ENCODE results near the gene EZR. TPM values are rescaled to one million over a fixed set of nuclear protein-coding genes. Genes with fewer than 3 reads are reported as not detected.

The EZR gene
- total RNA-seq, 1 experiment from 2014 or later, result 1,402 TPM

GRCh38 chr6:158853072-158853879 lies 34.1 kb upstream of the EZR start (continued):
- TF ChIP-seq CBX3 (IDR thresholded peaks at IDR 0.05; ENCODE audit: low read depth), result no peak

GRCh38 chr6:158852312-158853071 lies 33.3 kb upstream of the EZR start:
- CTCF ChIA-PET, result interaction anchor here (1.8 kb wide), 1 partner anchor 134 kb away, joined by 3 read pairs; no protein-coding TSS in a partner anchor

GRCh38 chr6:158850807-158851115 lies 31.6 kb upstream of the EZR start:
- TF ChIP-seq FOSL1 (IDR thresholded peaks at IDR 0.05; ENCODE audit: low read depth), result no peak
- no peak for TF ChIP-seq CEBPB (IDR thresholded peaks at IDR 0.05; ENCODE audit: low read depth)
- ATAC-seq (no peak), DNase-seq (ENCODE audit: low read depth, low spot score) (no peak)
- Histone ChIP-seq H3K4me3 (replicated peaks in 1 of 2; ENCODE audit: low read depth in 1 of 2, low read length in 2 of 2) (peak overlapping the region in 1 of 2 experiments; percentile 44; a peak in 2 of 4 replicates), H3K27ac (ENCODE audit: low read depth, low read length) (peak overlapping the region; percentile 85), H3K36me3 (ENCODE audit: control insufficient read depth in 1 of 2, insufficient read depth in 2 of 2, low read length in 2 of 2) (no peaks in the 10 kb centered on the region), H3K4me1 (ENCODE audit: control insufficient read depth in 1 of 2, insufficient read depth in 2 of 2, low read length in 2 of 2) (peaks cover 62 to 80% of the 10 kb centered on the region in 2 experiments), H3K9ac (ENCODE audit: low read length) (peak overlapping the region; percentile 73), H3K27me3 (ENCODE audit: insufficient read depth, low read length) (no peaks in the 10 kb centered on the region), H3K4me2 (ENCODE audit: low read length) (peak overlapping the region; percentile 82), H3K9me2 (ENCODE audit: insufficient read depth) (no peaks in the 10 kb centered on the region), H4K20me1 (ENCODE audit: insufficient read depth) (no peaks in the 10 kb centered on the region), H3K9me3 (ENCODE audit: control insufficient read depth in 1 of 2, insufficient read depth in 1 of 2, low read depth in 1 of 2, low read length in 2 of 2) (no peaks in the 10 kb centered on the region), H3K79me2 (ENCODE audit: insufficient read depth, low read length) (peaks cover 42% of the 10 kb centered on the region), H2AFZ (ENCODE audit: low read depth, low read length, poor library complexity, severe bottlenecking) (no peak overlapping the region)
- intact Hi-C loops (cut with micrococcal nuclease), result loop anchor here (1.0 to 5.0 kb wide), 2 partner anchors 146 to 147 kb away; no protein-coding TSS in a partner anchor
- RAD21 ChIA-PET (ENCODE audit: low non-redundant PET in 1 of 2, low total read pairs in 2 of 2, uncharacterized antibody in 2 of 2, unreplicated experiment in 2 of 2), result no interaction called here
- CTCF ChIA-PET, result no interaction called here
- POLR2A ChIA-PET, result interaction anchor here (5.8 kb wide), 1 partner anchor 17 kb away, joined by 109 read pairs; no protein-coding TSS in a partner anchor
- BruUV-seq (replicated peaks), result no TSS peak

More at GRCh38 chr6:158852312-158853071, 33.3 kb upstream of the EZR start:
- peaks cover 42% of the 10 kb centered on the region for H3K79me2 ChIP-seq (ENCODE audit: insufficient read depth, low read length)
- no peaks in the 10 kb centered on the region for H4K20me1 ChIP-seq (ENCODE audit: insufficient read depth)
- ChIA-PET POLR2A (interaction anchor here (0.7 to 5.8 kb wide), 5 partner anchors 11 to 145 kb away, joined by 3 to 109 read pairs (median 5); partner anchors contain the start of gene EZR), RAD21 (ENCODE audit: low non-redundant PET in 1 of 2, low total read pairs in 2 of 2, uncharacterized antibody in 2 of 2, unreplicated experiment in 2 of 2) (no interaction called here)
- peak overlapping the region; percentile 89 for H3K4me2 ChIP-seq (ENCODE audit: low read length)
- TF ChIP-seq JUND (IDR thresholded peaks at IDR 0.05) (no peak), EGR1 (IDR thresholded peaks at IDR 0.05; ENCODE audit: low read depth) (no peak), POLR2AphosphoS5 (IDR thresholded peaks at IDR 0.05; ENCODE audit: low read depth, low read length) (peak; percentile 38; the same call in 1 of the 2 replicates)
- peak overlapping the region; percentile 42 to 56 for H3K4me3 ChIP-seq (replicated peaks in 1 of 2; ENCODE audit: low read depth in 1 of 2, low read length in 2 of 2)
- peak overlapping the region; percentile 85 for H3K27ac ChIP-seq (ENCODE audit: low read depth, low read length)
- peaks cover 77 to 98% of the 10 kb centered on the region in 2 experiments for H3K4me1 ChIP-seq (ENCODE audit: control insufficient read depth in 1 of 2, insufficient read depth in 2 of 2, low read length in 2 of 2)
- no peaks in the 10 kb centered on the region for H3K9me3 ChIP-seq (ENCODE audit: control insufficient read depth in 1 of 2, insufficient read depth in 1 of 2, low read depth in 1 of 2, low read length in 2 of 2)
- no peak overlapping the region for H2AFZ ChIP-seq (ENCODE audit: low read depth, low read length, poor library complexity, severe bottlenecking)
- no peaks in the 10 kb centered on the region for H3K27me3 ChIP-seq (ENCODE audit: insufficient read depth, low read length)
- H3K9me2 ChIP-seq (ENCODE audit: insufficient read depth), result no peaks in the 10 kb centered on the region
- DNase-seq (ENCODE audit: low read depth, low spot score), result no peak
- peak; percentile 6 for ATAC-seq
- H3K36me3 ChIP-seq (ENCODE audit: control insufficient read depth in 1 of 2, insufficient read depth in 2 of 2, low read length in 2 of 2), result no peaks in the 10 kb centered on the region
- intact Hi-C loops (cut with micrococcal nuclease), result loop anchor here (1.0 to 5.0 kb wide), 3 partner anchors 17 to 145 kb away; no protein-coding TSS in a partner anchor
- H3K9ac ChIP-seq (ENCODE audit: low read length), result peak overlapping the region; percentile 73
- BruUV-seq (replicated peaks), result TSS peak; percentile 88

Data from HCT116 (cell line).